HepG2 (cell line): ENCODE measurements around the gene NVL. TPM values are rescaled to one million over a fixed set of nuclear protein-coding genes. Genes with fewer than 3 reads are reported as not detected.
A peak's percentile ranks its signal among the peaks of the same experiment; 100 is the strongest.

Experiments
- ATAC-seq: fragments of 200-7000 bp; cut with Tn5 transposase; 3 replicates; pipeline ENCODE4 v1.9.1; 2020; ENCODE audit warnings: mild to moderate bottlenecking, moderate library complexity
- BruUV-seq: library from RNA; stranded (reverse); fragments of 400-500 nt; replicated peaks from 2 replicates; lab custom pipeline; 2021; lab: Mats Ljungman, UMichigan
- CTCF ChIA-PET: fragments of 300-600 bp; formaldehyde crosslinking; extraction: SDS; loops from one replicate; lab custom pipeline; 2021; ENCODE audit warnings: low total read pairs, inconsistent platforms, low intra/inter-chr PET ratio; lab: Yijun Ruan, JAX
- POLR2A ChIA-PET: fragments of 350-600 bp; sonication (Branson Sonifier 250); formaldehyde crosslinking; loops from one replicate; lab custom pipeline; 2020; ENCODE audit warnings: antibody characterized with exemption, inconsistent platforms; lab: Yijun Ruan, JAX
- DNase-seq: peaks from one replicate; pipeline ENCODE4 v3.0.0-alpha.2; 2015; ENCODE audit warnings: low spot score
- FAIRE-seq: peaks from 3 replicates; lab custom pipeline; 2011; peaks lifted over from hg19 to GRCh38; lab: Jason Lieb, UNC
- H2AFZ ChIP-seq: one replicate; pipeline ENCODE4 v1.6.1; 2011; ENCODE audit warnings: low read length, inconsistent platforms
- H3K27ac ChIP-seq: fragments of 300-600 bp; 3 replicates; pipeline ENCODE4 v1.8.0; 2011; ENCODE audit warnings: mixed run types, mild to moderate bottlenecking, mixed read lengths, low read length, inconsistent platforms; ENCODE audit not compliant: insufficient read depth; ENCODE audit errors: extremely low read length
- H3K27me3 ChIP-seq, 2 experiments: fragments of 200-600 bp in 1 of 2; 2 replicates in 1 of 2; 3 replicates in 1 of 2; pipeline versions ENCODE4 v1.6.0 to v1.8.0; 2011; ENCODE audit warnings: low read length in 2 of 2, mild to moderate bottlenecking in 2 of 2, moderate library complexity in 2 of 2, inconsistent platforms in 1 of 2; ENCODE audit not compliant: insufficient read depth in 2 of 2, control insufficient read depth in 1 of 2
- H3K36me3 ChIP-seq, 2 experiments: fragments of 200-600 bp in 1 of 2; replicated peaks in 1 of 2; 2 replicates in 1 of 2; 3 replicates in 1 of 2; pipeline versions ENCODE4 v1.5.1 to v1.8.0; 2011; ENCODE audit warnings: low read length in 2 of 2, inconsistent platforms in 1 of 2; ENCODE audit not compliant: insufficient read depth in 2 of 2, control insufficient read depth in 1 of 2
- H3K4me1 ChIP-seq: 2 replicates; pipeline ENCODE4 v1.5.1; 2012; ENCODE audit warnings: low read length, inconsistent platforms; ENCODE audit not compliant: insufficient read depth
- H3K4me2 ChIP-seq: 2 replicates; pipeline ENCODE4 v1.6.0; 2011; ENCODE audit warnings: low read depth, low read length, inconsistent platforms
- H3K4me3 ChIP-seq, 3 experiments: fragments of 200-600 bp in 1 of 3; sonication (generic), shearing (Covaris generic) in 1 of 3; replicated peaks in 1 of 3; 2 replicates each; pipeline ENCODE4 v1.5.1; 2011 to 2016; ENCODE audit warnings: low read length in 3 of 3, inconsistent platforms in 2 of 3, low read depth in 2 of 3, mild to moderate bottlenecking in 2 of 3, control low read depth in 1 of 3, mixed read lengths in 1 of 3; ENCODE audit not compliant: insufficient read depth in 1 of 3
- H3K79me2 ChIP-seq: one replicate; pipeline ENCODE4 v1.6.1; 2011; ENCODE audit warnings: low read length, inconsistent platforms; ENCODE audit not compliant: insufficient read depth
- H3K9ac ChIP-seq: 2 replicates; pipeline ENCODE4 v1.6.0; 2011; ENCODE audit warnings: mild to moderate bottlenecking, low read depth, low read length, inconsistent platforms; ENCODE audit not compliant: insufficient read depth
- H3K9me3 ChIP-seq: 2 replicates; pipeline ENCODE4 v1.5.1; 2012; ENCODE audit warnings: mild to moderate bottlenecking, low read length
- H4K20me1 ChIP-seq: 2 replicates; pipeline ENCODE4 v1.6.0; 2011; ENCODE audit warnings: inconsistent platforms, mild to moderate bottlenecking, low read length, moderate library complexity; ENCODE audit not compliant: insufficient read depth
- AHR ChIP-seq: IDR thresholded peaks from 2 replicates; pipeline ENCODE4 v1.6.1; 2018; ENCODE audit warnings: missing genetic modification reagents, missing compliant biosample characterization
- CHD4 ChIP-seq: fragments of 200-600 bp; sonication (generic); IDR thresholded peaks from 2 replicates; pipeline ENCODE4 v1.7.0; 2017; ENCODE audit warnings: mild to moderate bottlenecking, low read length, borderline replicate concordance
- CSRNP2 ChIP-seq: sonication (generic); formaldehyde crosslinking; conservative IDR thresholded peaks from 2 replicates; pipeline ENCODE4 v1.8.0; 2022; ENCODE audit warnings: low read depth, missing genetic modification reagents
- ELF1 ChIP-seq: sonication (generic); formaldehyde crosslinking; IDR thresholded peaks from 2 replicates; pipeline ENCODE4 v1.4.0; 2020; ENCODE audit warnings: missing genetic modification reagents
- HNF1A ChIP-seq, 2 experiments: sonication (generic) in 1 of 2; formaldehyde crosslinking in 1 of 2; IDR thresholded peaks; 2 replicates each; pipeline versions ENCODE4 v1.4.0 to v1.6.1; 2016 to 2020; ENCODE audit warnings: borderline replicate concordance in 1 of 2, low read depth in 1 of 2, mild to moderate bottlenecking in 1 of 2, missing genetic modification reagents in 1 of 2
- IRF2 ChIP-seq: IDR thresholded peaks from 2 replicates; pipeline ENCODE4 v1.6.1; 2018; ENCODE audit warnings: missing genetic modification reagents, missing compliant biosample characterization
- KAT8 ChIP-seq: IDR thresholded peaks from 2 replicates; pipeline ENCODE4 v1.6.1; 2016; ENCODE audit warnings: missing genetic modification reagents, missing compliant biosample characterization
- PRDM15 ChIP-seq: sonication (generic); formaldehyde crosslinking; IDR thresholded peaks from 2 replicates; pipeline ENCODE4 v1.4.0; 2020; ENCODE audit warnings: missing genetic modification reagents
- RCOR2 ChIP-seq: IDR thresholded peaks from 2 replicates; pipeline ENCODE4 v1.6.1; 2016; ENCODE audit warnings: missing biosample characterization, missing genetic modification reagents
- TBX2 ChIP-seq: sonication (generic); formaldehyde crosslinking; IDR thresholded peaks from 2 replicates; pipeline ENCODE4 v1.5.0; 2020; ENCODE audit warnings: missing genetic modification reagents, mild to moderate bottlenecking, borderline replicate concordance
- ZBTB43 ChIP-seq: sonication (generic); formaldehyde crosslinking; conservative IDR thresholded peaks from 2 replicates; pipeline ENCODE4 v1.4.0; 2020; ENCODE audit warnings: missing genetic modification reagents
- ZNF772 ChIP-seq: sonication (generic); formaldehyde crosslinking; IDR thresholded peaks from 2 replicates; pipeline ENCODE4 v1.5.0; 2020; ENCODE audit warnings: mild to moderate bottlenecking, missing genetic modification reagents
- ZNF83 ChIP-seq: sonication (generic); formaldehyde crosslinking; IDR thresholded peaks from 2 replicates; pipeline ENCODE4 v1.4.0; 2020; ENCODE audit warnings: missing genetic modification reagents, mild to moderate bottlenecking, borderline replicate concordance
- WGBS: methylation state at CpG from one replicate; pipeline ENCODE4 v1.1.6; 2017; ENCODE audit warnings: low lambda C conversion rate; 5-methylcytosine and 5-hydroxymethylcytosine counted together
- in situ Hi-C: cut with HindIII; loops from 2 replicates; pipeline ENCODE4 v1.10.0; 2017; ENCODE audit warnings: low pct_unique_long_range_greater_than_20kb; ENCODE audit not compliant: extremely low pct_ligation_motif_present
- intact Hi-C: fragments of 100-400 bp; cut with micrococcal nuclease; formaldehyde crosslinking; loops from one replicate; pipeline ENCODE4 v1.10.0; 2022; ENCODE audit not compliant: unreplicated experiment
- polyA plus RNA-seq, 8 experiments: library from polyadenylated mRNA; depleted of rRNA in 3 of 8; stranded (reverse) in 7 of 8; unstranded in 1 of 8; fragments of >200 nt; fragmentation: Illumina TruSeq in 4 of 8; extraction: Trizol in 4 of 8; gene quantifications; 2 replicates each; pipeline versions ENCODE4 v1.2.1 to v1.2.3, GENCODE V29; 2011 to 2016; ENCODE audit warnings: low read depth in 4 of 8, missing spikeins in 1 of 8, mixed read lengths in 1 of 8; ENCODE audit not compliant: insufficient read depth in 1 of 8
- total RNA-seq, 5 experiments: library from RNA; depleted of rRNA; stranded (reverse); fragments of >200 nt; fragmentation: Illumina TruSeq; extraction: Trizol; gene quantifications; 2 replicates each; pipeline ENCODE4 v1.2.3, GENCODE V29; 2016; ENCODE audit warnings: low read depth in 1 of 5

NVL gene
- total and polyA plus RNA-seq, 2 of the 13 experiments (the other 11 are each of a cell fraction or from before 2014, with no cell fraction given) = 8.3 to 21.0 TPM

GRCh38 chr1:224177356-224177999, 152.5 kb downstream of the NVL start:
- ATAC-seq (no peak), FAIRE-seq (no peak), DNase-seq (no peak)
- Histone ChIP-seq H3K4me2 (peak overlapping the region; percentile 24; the same call in 1 of the 2 replicates), H3K27ac (no peak overlapping the region), H4K20me1 (no peaks in the 10 kb centered on the region), H3K4me3 (no peak overlapping the region), H3K9ac (no peak overlapping the region), H3K9me3 (no peaks in the 10 kb centered on the region), H3K36me3 (no peaks in the 10 kb centered on the region), H3K27me3 (no peaks in the 10 kb centered on the region; a peak in 1 of 5 replicates), H2AFZ (no peak overlapping the region), H3K79me2 (no peaks in the 10 kb centered on the region), H3K4me1 (peaks cover 14% of the 10 kb centered on the region)
- in situ Hi-C loops = no loop called here
- ChIA-PET CTCF (no interaction called here), POLR2A (interaction anchor here (0.6 kb wide), 1 partner anchor 1747 kb away, joined by 3 read pairs; the partner anchor contains the start of gene PYCR2)
- intact Hi-C loops = no loop called here
- 45% methylated on average over 9 of the region's 9 CpGs for WGBS
- no TSS peak for BruUV-seq
- TF ChIP-seq ZNF83 (CRISPR knock-in tag) (no peak), ZBTB43 (no peak), CHD4 (no peak), HNF1A (IDR thresholded peaks at IDR 0.05; ENCODE audit: low read depth) (no peak), HNF1A (CRISPR knock-in tag; IDR thresholded peaks at IDR 0.05; ENCODE audit: borderline replicate concordance) (no peak), PRDM15 (CRISPR knock-in tag) (no peak), RCOR2 (CRISPR knock-in tag) (no peak), CSRNP2 (no peak), ELF1 (CRISPR knock-in tag) (no peak), IRF2 (CRISPR knock-in tag) (no peak), KAT8 (no peak), ZNF772 (CRISPR knock-in tag) (no peak), TBX2 (no peak), AHR (no peak)
